Sigmoid colon (tissue), 4 donors: ENCODE data around the gene AKAP8.
A peak's percentile ranks its signal among the peaks of the same experiment; 100 is the strongest.

Source experiments
- CTCF ChIP-seq, 4 experiments: fragments of 450-650 bp in 3 of 4; fragments of 200-600 bp in 1 of 4; IDR thresholded peaks; one replicate each; pipeline ENCODE4 v1.5.1; 2016 to 2019; ENCODE audit warnings: antibody characterized with exemption in 4 of 4, mild to moderate bottlenecking in 3 of 4, moderate library complexity in 2 of 4
- EP300 ChIP-seq, 4 donors: sonication (generic); formaldehyde crosslinking; IDR thresholded peaks; one replicate each; pipeline ENCODE4 v1.6.1; 2017; ENCODE audit warnings: antibody characterized with exemption in 4 of 4
- POLR2A ChIP-seq, 2 donors: fragments of 450-650 bp; IDR thresholded peaks; one replicate each; pipeline ENCODE4 v1.6.1; 2016; ENCODE audit warnings: antibody characterized with exemption in 2 of 2, mild to moderate bottlenecking in 2 of 2, moderate library complexity in 2 of 2

DNA sequence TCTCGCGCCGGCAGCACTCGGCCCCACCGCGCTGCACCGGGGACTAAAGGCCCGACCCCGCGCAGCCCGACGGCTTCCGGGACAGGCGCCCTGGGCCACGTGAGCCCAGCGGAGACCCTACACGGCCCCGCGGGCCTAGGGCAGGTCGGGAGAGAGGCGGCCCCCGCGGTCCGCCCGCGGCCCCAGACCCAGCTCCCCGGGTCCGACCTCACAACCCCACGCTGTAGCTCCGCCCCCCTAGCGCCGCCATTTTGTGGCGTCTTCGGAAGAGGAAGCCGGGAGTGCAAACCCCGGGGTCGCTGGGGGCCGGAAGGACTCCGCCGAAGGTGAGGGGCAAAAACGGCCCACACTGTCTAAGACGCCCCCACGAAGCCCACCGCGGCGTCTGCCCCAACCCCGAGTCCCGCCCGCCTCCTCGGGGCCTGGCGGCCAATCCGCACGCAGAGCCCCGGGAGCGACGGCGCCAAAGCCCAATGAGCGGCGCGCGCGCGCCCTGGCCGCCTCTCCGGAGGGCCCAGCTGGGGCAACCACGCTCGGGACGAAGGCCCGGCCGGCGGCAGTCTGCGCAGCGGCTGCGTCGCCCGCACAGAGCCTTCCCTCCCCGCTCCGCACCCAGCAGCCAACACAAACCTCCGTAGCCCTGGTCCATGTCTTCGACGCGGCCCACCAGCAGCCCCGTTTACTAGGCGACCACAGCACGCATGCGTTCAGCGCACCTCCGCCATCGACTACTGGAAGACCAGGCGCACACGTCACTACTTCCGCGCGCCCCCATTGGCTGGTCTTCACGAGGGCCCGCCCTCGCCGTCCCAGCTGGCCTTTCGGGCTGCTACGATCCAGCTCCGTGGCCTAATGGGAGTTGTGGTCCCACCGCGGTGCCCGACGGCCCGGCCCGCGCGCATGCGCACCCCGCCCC, at the start of gene AKAP8:
- TF ChIP-seq CTCF (IDR thresholded peaks at IDR 0.05) = no peak
- peak; percentile 27 to 42 for TF ChIP-seq POLR2A (IDR thresholded peaks at IDR 0.05)
- TF ChIP-seq EP300 (IDR thresholded peaks at IDR 0.05) = no peak
